Liver (tissue), 9 donors: ENCODE measurements around the gene MAML3. TPM values are rescaled to one million over a fixed set of nuclear protein-coding genes. Genes with fewer than 3 reads are reported as not detected.

ENCODE experiments used
- DNase-seq: peaks from one replicate; pipeline ENCODE4 v3.0.0-alpha.2; 2017; ENCODE audit warnings: low spot score
- H3K27ac ChIP-seq, 2 donors: one replicate each; pipeline ENCODE4 v1.7.0; 2013; ENCODE audit warnings: inconsistent platforms in 2 of 2, low read length in 2 of 2, control low read depth in 1 of 2, low read depth in 1 of 2, mild to moderate bottlenecking in 1 of 2
- H3K27me3 ChIP-seq, 4 donors: one replicate each; pipeline versions ENCODE4 v1.6.1 to v1.7.0; 2013; ENCODE audit warnings: low read length in 3 of 4, inconsistent platforms in 1 of 4, mild to moderate bottlenecking in 1 of 4, moderate library complexity in 1 of 4; ENCODE audit not compliant: control insufficient read depth in 4 of 4, insufficient read depth in 4 of 4
- H3K36me3 ChIP-seq, 4 donors: one replicate each; pipeline versions ENCODE4 v1.6.1 to v1.7.0; 2013; ENCODE audit warnings: low read length in 3 of 4, mild to moderate bottlenecking in 3 of 4, low read depth in 1 of 4, moderate library complexity in 1 of 4; ENCODE audit not compliant: control insufficient read depth in 4 of 4, insufficient read depth in 3 of 4
- H3K4me1 ChIP-seq, 4 donors: one replicate each; pipeline versions ENCODE4 v1.6.1 to v1.7.0; 2013; ENCODE audit warnings: low read length in 3 of 4, mild to moderate bottlenecking in 3 of 4, moderate library complexity in 1 of 4; ENCODE audit not compliant: control insufficient read depth in 4 of 4, insufficient read depth in 4 of 4
- H3K4me3 ChIP-seq, 3 donors: one replicate each; pipeline versions ENCODE4 v1.6.1 to v1.7.0; 2013; ENCODE audit warnings: low read length in 3 of 3, control low read depth in 1 of 3, low read depth in 1 of 3, mild to moderate bottlenecking in 1 of 3
- H3K9ac ChIP-seq, 2 donors: one replicate each; pipeline ENCODE4 v1.7.0; 2013; ENCODE audit warnings: low read length in 2 of 2, mild to moderate bottlenecking in 2 of 2, moderate library complexity in 2 of 2, control low read depth in 1 of 2, low read depth in 1 of 2
- H3K9me3 ChIP-seq, 4 donors: one replicate each; pipeline versions ENCODE4 v1.6.1 to v1.7.0; 2013; ENCODE audit warnings: low read length in 3 of 4; ENCODE audit not compliant: control insufficient read depth in 4 of 4
- ATF3 ChIP-seq: IDR thresholded peaks from 2 replicates; pipeline ENCODE4 v1.6.1; 2016; ENCODE audit warnings: antibody characterized with exemption
- EGR1 ChIP-seq, 2 donors: IDR thresholded peaks; 2 replicates each; pipeline ENCODE4 v1.6.1; 2016 to 2018; ENCODE audit warnings: antibody characterized with exemption in 2 of 2, low read depth in 2 of 2
- FOXA1 ChIP-seq: IDR thresholded peaks from 2 replicates; pipeline ENCODE4 v1.6.1; 2016; ENCODE audit warnings: antibody characterized with exemption
- FOXA2 ChIP-seq: IDR thresholded peaks from 2 replicates; pipeline ENCODE4 v1.6.1; 2016; ENCODE audit warnings: antibody characterized with exemption
- GABPA ChIP-seq, 2 donors: IDR thresholded peaks in 1 of 2; conservative IDR thresholded peaks in 1 of 2; 2 replicates each; pipeline ENCODE4 v1.6.1; 2016; ENCODE audit warnings: antibody characterized with exemption in 2 of 2, mild to moderate bottlenecking in 1 of 2, moderate library complexity in 1 of 2
- HNF4A ChIP-seq, 2 donors: conservative IDR thresholded peaks; 2 replicates each; pipeline ENCODE4 v1.6.1; 2016; ENCODE audit warnings: antibody characterized with exemption in 2 of 2, mild to moderate bottlenecking in 2 of 2
- HNF4G ChIP-seq: IDR thresholded peaks from 2 replicates; pipeline ENCODE4 v1.6.1; 2016; ENCODE audit warnings: antibody characterized with exemption
- JUND ChIP-seq, 2 donors: IDR thresholded peaks; 2 replicates each; pipeline ENCODE4 v1.6.1; 2016; ENCODE audit warnings: antibody characterized with exemption in 2 of 2
- NR2F2 ChIP-seq: IDR thresholded peaks from 2 replicates; pipeline ENCODE4 v1.6.1; 2016; ENCODE audit warnings: antibody characterized with exemption
- RAD21 ChIP-seq, 2 donors: IDR thresholded peaks; 2 replicates each; pipeline ENCODE4 v1.6.1; 2016; ENCODE audit warnings: antibody characterized with exemption in 2 of 2, mild to moderate bottlenecking in 2 of 2
- RXRA ChIP-seq, 2 donors: IDR thresholded peaks; 2 replicates each; pipeline ENCODE4 v1.6.1; 2017 to 2018; ENCODE audit warnings: antibody characterized with exemption in 2 of 2, mild to moderate bottlenecking in 1 of 2
- SP1 ChIP-seq: IDR thresholded peaks from 2 replicates; pipeline ENCODE4 v1.6.1; 2018; ENCODE audit warnings: antibody characterized with exemption, mild to moderate bottlenecking
- TAF1 ChIP-seq: conservative IDR thresholded peaks from 2 replicates; pipeline ENCODE4 v1.6.1; 2016; ENCODE audit warnings: antibody characterized with exemption, mild to moderate bottlenecking
- YY1 ChIP-seq: IDR thresholded peaks from 2 replicates; pipeline ENCODE4 v1.6.1; 2016; ENCODE audit warnings: antibody characterized with exemption, mild to moderate bottlenecking
- WGBS: extraction: QIAGEN DNeasy Blood & Tissue Kit; methylation state at CpG from one replicate; pipeline ENCODE4 v1.1.7; 2013; 5-methylcytosine and 5-hydroxymethylcytosine counted together
- polyA plus RNA-seq, 2 donors: library from polyadenylated mRNA; stranded (reverse) in 1 of 2; unstranded in 1 of 2; fragments of 200-250 nt in 1 of 2; fragments of >200 nt in 1 of 2; fragmentation: Nextera tagmentation in 1 of 2; extraction: Ambion mirVana in 1 of 2; gene quantifications; one replicate each; pipeline versions ENCODE4 v1.2.1 to v1.2.3, GENCODE V29; 2013 to 2015
- total RNA-seq, 2 donors: library from RNA; depleted of rRNA; stranded (reverse); fragments of >200 nt; gene quantifications; one replicate each; pipeline ENCODE4 v1.2.3, GENCODE V29; 2014
- TF ChIP-seq, protein P1 (sequence below): fragments of 150-350 bp; IDR thresholded peaks from 2 replicates; pipeline ENCODE4 v1.5.1; 2017; ENCODE audit warnings: improper control_type of control experiment, low read depth, low read length; ENCODE audit not compliant: missing input control
- TF ChIP-seq, protein P2 (sequence below): IDR thresholded peaks from 2 replicates; pipeline ENCODE4 v1.6.1; 2016; ENCODE audit warnings: antibody characterized with exemption
- donor health status: healthy.
- donor health status: healthy.
- donor health status: healthy.
- donor health status: healthy.
- donor health status: healthy.

MAML3 gene
- total and polyA plus RNA-seq, 4 donors: 1.3 to 4.3 (median 2.7) TPM

DNA sequence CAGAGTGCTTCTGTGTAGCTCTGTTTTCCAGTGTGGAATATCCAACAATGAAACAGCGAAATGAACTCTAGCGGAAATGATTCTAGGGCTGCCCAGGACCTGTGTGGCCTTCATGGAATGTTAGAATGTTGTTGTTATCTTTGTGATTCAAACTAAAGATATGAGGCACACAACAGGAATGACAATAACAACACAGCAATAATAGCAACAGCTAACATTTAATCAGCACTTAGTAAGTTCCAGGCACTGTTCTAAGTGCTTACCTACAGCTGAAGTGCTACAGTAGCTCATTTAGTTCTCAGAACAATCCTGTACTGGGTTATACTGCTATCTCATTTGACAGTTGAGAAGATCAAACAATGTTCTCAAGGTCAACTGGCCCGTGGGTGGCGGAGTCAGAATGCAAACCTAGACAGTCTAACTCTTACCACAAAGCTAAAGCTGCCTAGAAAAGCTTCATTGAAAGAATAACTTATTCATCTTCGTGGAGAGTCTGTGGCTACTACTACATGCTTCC is 63.7 kb downstream of the MAML3 start:
- Histone ChIP-seq H3K4me3 (no peak overlapping the region), H3K36me3 (no peaks in the 10 kb centered on the region), H3K27me3 (no peaks in the 10 kb centered on the region), H3K9me3 (no peaks in the 10 kb centered on the region), H3K4me1 (peaks cover under 1 to 18% (median 13%) of the 10 kb centered on the region in 4 donors), H3K9ac (no peak overlapping the region), H3K27ac (no peak overlapping the region)
- no peak for DNase-seq
- 56% methylated on average over 5 of the region's 5 CpGs for WGBS
- TF ChIP-seq RXRA (IDR thresholded peaks at IDR 0.05): no peak
- no peak for TF ChIP-seq YY1
- no peak for TF ChIP-seq FOXA1
- TF ChIP-seq NR2F2: no peak
- TF ChIP-seq HNF4G: no peak
- TF ChIP-seq HNF4A (conservative IDR thresholded peaks at IDR 0.05): no peak
- TF ChIP-seq, protein P1, sequence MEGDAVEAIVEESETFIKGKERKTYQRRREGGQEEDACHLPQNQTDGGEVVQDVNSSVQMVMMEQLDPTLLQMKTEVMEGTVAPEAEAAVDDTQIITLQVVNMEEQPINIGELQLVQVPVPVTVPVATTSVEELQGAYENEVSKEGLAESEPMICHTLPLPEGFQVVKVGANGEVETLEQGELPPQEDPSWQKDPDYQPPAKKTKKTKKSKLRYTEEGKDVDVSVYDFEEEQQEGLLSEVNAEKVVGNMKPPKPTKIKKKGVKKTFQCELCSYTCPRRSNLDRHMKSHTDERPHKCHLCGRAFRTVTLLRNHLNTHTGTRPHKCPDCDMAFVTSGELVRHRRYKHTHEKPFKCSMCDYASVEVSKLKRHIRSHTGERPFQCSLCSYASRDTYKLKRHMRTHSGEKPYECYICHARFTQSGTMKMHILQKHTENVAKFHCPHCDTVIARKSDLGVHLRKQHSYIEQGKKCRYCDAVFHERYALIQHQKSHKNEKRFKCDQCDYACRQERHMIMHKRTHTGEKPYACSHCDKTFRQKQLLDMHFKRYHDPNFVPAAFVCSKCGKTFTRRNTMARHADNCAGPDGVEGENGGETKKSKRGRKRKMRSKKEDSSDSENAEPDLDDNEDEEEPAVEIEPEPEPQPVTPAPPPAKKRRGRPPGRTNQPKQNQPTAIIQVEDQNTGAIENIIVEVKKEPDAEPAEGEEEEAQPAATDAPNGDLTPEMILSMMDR: no peak
- no peak for TF ChIP-seq GABPA (IDR thresholded peaks at IDR 0.05 in 1 of 2, conservative IDR thresholded peaks at IDR 0.05 in 1 of 2)
- no peak for TF ChIP-seq ATF3

DNA sequence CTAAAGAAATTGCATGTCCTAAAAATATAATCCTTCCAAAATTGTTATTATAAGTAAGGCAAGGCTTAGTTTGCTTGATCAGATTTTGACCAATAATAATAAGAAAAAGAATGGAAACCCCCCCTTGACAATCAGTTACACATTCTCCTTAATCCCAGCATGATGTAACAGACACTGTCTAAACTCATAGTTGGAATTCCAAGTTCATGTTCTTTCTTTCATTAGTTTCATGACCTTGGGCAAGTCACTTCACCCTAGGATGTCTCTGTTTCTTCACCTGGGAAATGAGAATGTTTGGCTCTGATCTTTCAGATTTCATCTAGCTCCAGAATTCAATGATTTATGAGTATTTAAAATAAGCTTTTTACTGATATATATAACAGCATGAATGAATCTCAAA is 64.8 kb downstream of the MAML3 start:
- DNase-seq: no peak
- H3K4me3 ChIP-seq: no peak overlapping the region
- no peak overlapping the region for H3K27ac ChIP-seq
- no peaks in the 10 kb centered on the region for H3K36me3 ChIP-seq
- H3K9me3 ChIP-seq: no peaks in the 10 kb centered on the region
- H3K27me3 ChIP-seq: no peaks in the 10 kb centered on the region
- TF ChIP-seq JUND (IDR thresholded peaks at IDR 0.05) (no peak), GABPA (IDR thresholded peaks at IDR 0.05 in 1 of 2, conservative IDR thresholded peaks at IDR 0.05 in 1 of 2) (no peak), EGR1 (IDR thresholded peaks at IDR 0.05; ENCODE audit: low read depth in 2 of 2) (no peak), ATF3 (no peak), YY1 (no peak), FOXA1 (no peak), TAF1 (no peak), RAD21 (IDR thresholded peaks at IDR 0.05) (no peak), HNF4A (conservative IDR thresholded peaks at IDR 0.05) (no peak), SP1 (no peak), NR2F2 (no peak), HNF4G (no peak), FOXA2 (no peak)
- TF ChIP-seq, protein P2, sequence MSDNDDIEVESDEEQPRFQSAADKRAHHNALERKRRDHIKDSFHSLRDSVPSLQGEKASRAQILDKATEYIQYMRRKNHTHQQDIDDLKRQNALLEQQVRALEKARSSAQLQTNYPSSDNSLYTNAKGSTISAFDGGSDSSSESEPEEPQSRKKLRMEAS: no peak
- no peak overlapping the region for H3K9ac ChIP-seq
- peaks cover 0 to 15% (median 12%) of the 10 kb centered on the region in 4 donors for H3K4me1 ChIP-seq

- H3K36me3 ChIP-seq: no peaks in the 10 kb centered on the region
- WGBS: 88% methylated on average over 5 of the region's 5 CpGs
- H3K9me3 ChIP-seq: no peaks in the 10 kb centered on the region
- no peak for DNase-seq
- no peak for TF ChIP-seq SP1
- TF ChIP-seq TAF1: no peak
- no peak for TF ChIP-seq FOXA1
- TF ChIP-seq, protein P1: no peak
- TF ChIP-seq YY1: no peak
- TF ChIP-seq ATF3: no peak
- no peak overlapping the region for H3K27ac ChIP-seq
- peaks cover 0 to 9% (median 7%) of the 10 kb centered on the region in 4 donors for H3K4me1 ChIP-seq
- no peak overlapping the region for H3K9ac ChIP-seq
- no peak overlapping the region for H3K4me3 ChIP-seq
- no peaks in the 10 kb centered on the region for H3K27me3 ChIP-seq
These were observed 65.5 kb downstream of the MAML3 start for GRCh38 chr4:140088323-140088967.
